HG03196 (cell line): Measurements from ENCODE around the gene UGT2B15.
"Not testable (repeated sequence)": the region's sequence is repeated elsewhere in the genome, so short reads cannot be mapped to it uniquely, and the experiment has no call there.

ENCODE experiments used
- ATAC-seq: cut with Tn5 transposase; IDR thresholded peaks from one replicate; pipeline ENCODE4 v1.9.1; 2021; ENCODE audit not compliant: unreplicated experiment

Gene UGT2B15

GRCh38 chr4:68670479-68670939 lies at the start of gene UGT2B15:
Gene UGT2B15 (minus strand): TSS chr4:68670652. CDS start chr4:68670618, 34 bp downstream.
- ATAC-seq = not testable (repeated sequence)

DNA sequence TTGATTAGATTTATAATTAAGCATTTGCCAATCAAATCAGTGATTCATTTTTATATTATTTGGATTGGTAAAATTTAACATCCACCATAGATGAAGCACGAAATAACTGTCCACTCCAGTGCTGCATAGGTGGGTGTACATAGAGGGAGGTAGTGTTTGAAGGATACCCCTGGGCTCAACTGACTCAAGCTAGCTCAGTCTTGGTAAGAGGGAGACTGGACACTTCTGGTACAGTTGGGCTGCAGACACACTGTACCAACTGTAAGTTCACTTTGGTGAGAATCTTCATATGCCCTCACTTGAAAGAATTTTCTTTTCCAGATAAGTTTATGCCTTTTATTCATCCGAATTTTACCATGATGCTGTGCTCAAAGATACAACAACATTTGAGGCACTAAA lies 48.6 kb upstream of the UGT2B15 start:
- no peak for ATAC-seq

DNA sequence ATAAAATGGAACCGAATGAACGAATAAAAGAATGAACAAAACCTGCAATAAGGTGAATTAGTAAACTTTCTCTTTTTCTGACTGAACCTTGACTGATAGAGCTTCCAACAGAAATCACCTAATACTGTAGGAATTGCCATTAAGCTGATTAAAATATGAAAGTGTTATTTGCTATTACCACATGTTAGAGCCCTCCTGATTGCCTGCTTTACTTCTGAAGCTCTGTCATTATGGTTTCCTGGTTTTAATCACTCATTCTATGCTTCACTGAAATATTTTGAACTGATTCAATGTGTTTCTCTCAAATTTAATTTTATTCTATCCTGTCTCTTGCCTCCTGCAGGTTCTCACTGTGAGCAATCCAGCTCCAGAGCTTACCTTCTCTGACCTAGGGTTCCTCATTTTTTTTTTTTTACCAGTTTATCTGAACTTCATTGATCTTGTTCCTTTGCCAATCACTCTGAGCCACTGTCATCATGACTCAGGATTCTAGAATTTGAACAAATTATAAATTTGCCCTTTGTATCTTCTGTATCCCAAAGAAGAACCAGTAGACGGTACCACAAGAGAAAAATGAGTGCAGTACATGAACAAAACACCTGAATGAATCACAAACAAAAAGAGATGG lies 48.1 kb upstream of the UGT2B15 start:
- peak; percentile 35 for ATAC-seq

GRCh38 chr4:68717999-68718398 lies 47.5 kb upstream of the UGT2B15 start:
- peak; percentile 74 for ATAC-seq

DNA sequence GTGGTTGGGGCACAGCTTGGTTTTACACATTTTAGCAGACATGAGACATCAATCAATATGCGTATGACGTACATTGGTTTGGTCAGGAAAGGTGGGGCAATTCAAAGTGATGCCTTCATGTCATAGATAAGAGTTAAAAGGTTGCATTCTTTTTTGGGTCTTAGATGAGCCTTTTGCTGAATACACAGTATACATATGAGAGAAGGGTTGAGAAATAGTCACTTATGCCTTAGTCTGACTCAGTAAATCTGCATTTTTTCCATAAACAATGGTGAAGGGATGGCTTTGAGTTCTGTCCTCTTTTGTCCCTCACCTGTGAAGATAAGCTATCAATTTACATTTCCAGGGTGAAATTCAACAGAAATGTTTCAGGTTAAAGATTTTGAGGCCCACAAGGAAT lies 43.9 kb upstream of the UGT2B15 start:
- no peak for ATAC-seq

DNA sequence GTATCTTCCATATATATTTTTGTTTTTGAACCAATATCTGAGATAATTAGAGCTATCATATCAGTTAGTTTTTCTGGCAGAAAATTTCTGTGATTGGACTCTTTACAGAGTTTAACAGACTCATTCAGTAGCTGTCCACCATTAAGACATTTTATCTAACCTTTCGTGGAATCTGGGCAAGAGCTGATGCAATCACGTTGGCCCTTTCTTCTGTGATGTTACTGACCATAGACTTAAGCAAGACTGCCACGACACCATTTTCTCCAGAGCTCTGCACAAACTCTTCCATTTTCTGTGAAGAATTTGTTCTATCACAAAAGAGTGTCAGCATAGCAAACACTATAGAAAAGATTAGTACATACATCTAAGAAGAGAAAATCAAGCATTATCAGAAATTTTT lies 41.8 kb upstream of the UGT2B15 start:
- no peak for ATAC-seq

- no peak for ATAC-seq
These were observed 38.1 kb upstream of the UGT2B15 start for GRCh38 chr4:68708566-68708965.

GRCh38 chr4:68703168-68703567 lies 32.7 kb upstream of the UGT2B15 start:
- not testable (repeated sequence) for ATAC-seq

- no peak for ATAC-seq
These were observed 29.7 kb upstream of the UGT2B15 start for GRCh38 chr4:68700152-68700551.

DNA sequence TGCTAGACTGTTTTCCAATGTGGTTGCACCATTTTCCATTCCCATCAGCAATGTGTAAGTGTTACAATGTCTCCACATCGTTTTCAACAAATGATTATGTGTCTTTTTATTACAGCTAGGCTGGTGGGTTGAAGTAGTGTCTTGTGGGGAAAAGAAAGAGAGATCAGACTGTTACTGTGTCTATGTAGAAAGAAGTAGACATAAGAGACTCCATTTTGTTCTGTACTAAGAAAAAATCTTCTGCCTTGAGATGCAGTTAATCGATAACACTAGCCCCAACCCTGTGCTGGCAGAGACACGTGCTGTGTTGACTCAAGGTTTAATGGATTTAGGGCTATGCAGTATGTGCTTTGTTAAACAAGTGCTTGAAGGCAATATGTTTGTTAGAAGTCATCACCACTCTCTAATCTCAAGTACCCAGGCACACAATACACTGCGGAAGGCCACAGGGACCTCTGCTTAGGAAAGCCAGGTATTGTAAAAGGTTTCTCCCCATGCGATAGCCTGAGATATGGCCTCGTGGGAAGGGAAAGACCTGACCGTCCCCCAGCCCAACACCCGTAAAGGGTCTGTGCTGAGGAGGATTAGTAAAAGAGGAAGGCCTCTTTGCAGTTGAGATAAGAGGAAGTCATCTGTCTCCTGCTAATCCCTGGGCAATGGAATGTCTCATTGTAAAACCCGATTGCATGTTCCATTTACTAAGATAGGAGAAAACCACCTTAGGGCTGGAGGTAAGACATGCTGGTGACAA lies 23.0 kb upstream of the UGT2B15 start:
- ATAC-seq = no peak

DNA sequence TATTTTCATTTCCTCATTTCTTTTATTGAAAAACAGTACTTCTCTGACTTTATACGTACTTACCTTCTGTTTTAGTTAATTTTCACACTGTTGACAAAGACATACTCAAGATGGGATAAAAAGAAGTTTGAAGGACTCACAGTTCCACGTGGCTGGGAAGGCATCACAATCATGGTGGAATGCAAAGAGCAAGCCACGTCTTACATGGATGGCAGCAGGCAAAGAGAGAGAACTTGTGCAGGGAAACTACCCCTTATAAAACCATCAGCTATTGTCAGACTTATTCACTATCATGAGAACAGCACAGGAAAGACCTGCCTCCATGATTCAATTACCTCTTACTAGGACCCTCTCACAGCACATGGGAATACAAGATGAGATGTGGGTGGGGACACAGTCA lies 20.7 kb upstream of the UGT2B15 start:
- ATAC-seq = no peak

DNA sequence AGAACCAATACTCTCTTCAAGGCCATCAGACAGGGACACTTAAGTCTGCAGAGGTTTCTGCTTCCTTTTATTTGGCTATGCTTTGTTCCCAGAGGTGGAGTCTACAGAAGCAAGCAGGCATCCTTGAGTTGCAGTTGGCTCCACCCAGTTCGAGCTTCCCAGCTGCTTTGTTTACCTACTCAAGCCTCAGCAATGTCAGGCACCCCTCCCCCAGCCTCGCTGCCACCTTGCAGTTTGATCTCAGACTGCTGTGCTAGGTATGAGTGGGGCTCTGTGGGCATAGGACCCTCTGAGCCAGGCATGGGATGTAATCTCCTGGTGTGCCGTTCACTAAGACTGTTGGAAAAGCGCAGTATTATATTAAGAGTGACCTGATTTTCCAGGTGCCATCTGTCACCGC lies 12.6 kb upstream of the UGT2B15 start:
- no peak for ATAC-seq

GRCh38 chr4:68681298-68681697 lies 10.8 kb upstream of the UGT2B15 start:
- not testable (repeated sequence) for ATAC-seq

GRCh38 chr4:68673143-68673542 lies 2.7 kb upstream of the UGT2B15 start:
- no peak for ATAC-seq

DNA sequence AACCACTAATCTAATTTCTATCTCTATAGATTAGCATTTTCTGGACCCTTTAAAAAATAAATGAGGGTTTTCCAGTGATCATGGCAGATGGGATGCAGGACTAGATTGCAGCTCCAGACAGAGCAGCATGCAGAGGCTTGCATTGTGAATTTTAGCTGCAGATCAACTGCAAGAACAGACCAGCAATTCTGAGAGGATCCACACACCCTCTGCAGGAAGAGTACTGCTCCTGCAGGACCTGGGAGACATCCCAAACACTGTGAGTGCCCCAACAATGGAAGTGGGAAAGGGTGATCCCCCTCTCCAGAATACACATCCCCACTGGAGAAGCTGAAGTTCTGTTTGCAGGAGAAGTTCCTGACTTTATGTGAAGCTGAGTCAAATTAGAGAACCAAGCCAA lies 765 bp upstream of the UGT2B15 start:
- ATAC-seq = not testable (repeated sequence)

GRCh38 chr4:68668537-68669163 lies 1.8 kb downstream of the UGT2B15 start:
- ATAC-seq = not testable (repeated sequence)

- ATAC-seq = not testable (repeated sequence)
These were observed 2.9 kb downstream of the UGT2B15 start for GRCh38 chr4:68667551-68667950.

GRCh38 chr4:68664721-68665120 lies 5.7 kb downstream of the UGT2B15 start:
- ATAC-seq = not testable (repeated sequence)

GRCh38 chr4:68662836-68663574 lies 7.4 kb downstream of the UGT2B15 start:
- ATAC-seq = not testable (repeated sequence)

DNA sequence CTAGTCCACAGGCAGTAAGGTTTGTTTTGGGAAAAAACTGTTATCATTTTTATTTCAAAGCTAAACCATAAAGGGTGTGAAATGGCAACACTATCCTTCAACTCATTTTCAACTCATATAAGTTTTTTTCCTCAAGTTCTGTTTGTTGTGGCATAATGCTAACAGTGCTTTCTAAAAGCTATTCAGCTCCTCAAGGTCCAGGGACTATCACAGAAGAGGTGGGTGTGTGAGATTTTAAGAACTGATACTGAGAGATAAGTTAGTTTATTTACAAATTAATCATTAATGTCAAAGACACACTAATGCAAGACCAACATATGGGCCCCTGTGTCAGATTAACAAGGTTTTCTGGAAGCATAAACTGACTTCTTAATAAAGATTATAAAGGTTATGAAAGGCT lies 11.8 kb downstream of the UGT2B15 start:
- ATAC-seq = no peak

DNA sequence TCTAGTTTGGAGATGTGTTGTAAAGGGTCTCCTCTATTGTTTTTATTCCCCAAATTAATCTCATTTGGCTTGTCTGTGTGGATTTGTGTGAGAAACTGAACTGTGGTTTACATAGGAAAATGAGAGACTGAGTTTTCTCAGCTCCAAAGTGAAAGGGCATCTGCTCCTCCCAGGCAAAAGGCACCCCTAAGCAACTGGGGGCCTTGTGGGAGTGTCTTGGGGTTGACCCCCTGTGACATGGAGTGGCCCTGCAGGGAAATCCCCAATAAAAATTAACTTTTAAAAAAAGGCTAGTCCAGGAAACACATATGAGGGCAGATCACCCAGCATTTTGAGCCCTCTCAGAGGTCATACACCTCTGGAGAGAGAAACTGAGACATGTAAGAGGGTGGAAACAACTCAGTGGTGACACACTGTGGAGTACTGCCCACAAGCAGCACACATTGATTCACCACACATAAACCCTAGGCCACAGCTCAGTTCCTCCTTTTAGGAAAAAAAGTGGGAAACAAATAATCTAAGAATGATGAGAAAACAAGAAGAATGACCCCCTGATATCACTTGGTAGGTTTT lies 13.3 kb downstream of the UGT2B15 start:
- ATAC-seq = peak; percentile 80
